Neural progenitor cell (in vitro differentiated cells): ENCODE data around the gene C9orf57. TPM values are rescaled to one million over a fixed set of nuclear protein-coding genes. Genes with fewer than 3 reads are reported as not detected.

Experiments
- DNase-seq: peaks from one replicate; pipeline ENCODE4 v3.0.0-alpha.2; 2016; ENCODE audit warnings: low spot score
- H2AFZ ChIP-seq: fragments of 200-600 bp; sonication (generic); replicated peaks from 2 replicates; pipeline ENCODE4 v1.6.1; 2016; ENCODE audit warnings: antibody characterized with exemption
- H3F3A ChIP-seq: fragments of 200-600 bp; sonication (generic); 2 replicates; pipeline ENCODE4 v1.6.1; 2016; ENCODE audit warnings: antibody characterized with exemption, low read depth
- H3K27ac ChIP-seq: fragments of 200-600 bp; sonication (generic); 2 replicates; pipeline ENCODE4 v1.5.1; 2016; ENCODE audit warnings: mild to moderate bottlenecking
- H3K27me3 ChIP-seq: fragments of 200-600 bp; sonication (generic); 2 replicates; pipeline ENCODE4 v1.6.1; 2016; ENCODE audit warnings: mild to moderate bottlenecking, moderate library complexity
- H3K36me3 ChIP-seq: fragments of 200-600 bp; sonication (generic); 2 replicates; pipeline ENCODE4 v1.5.1; 2016
- H3K4me1 ChIP-seq: fragments of 200-600 bp; sonication (generic); 2 replicates; pipeline ENCODE4 v1.6.1; 2016; ENCODE audit warnings: mixed run types
- H3K4me2 ChIP-seq: fragments of 200-600 bp; sonication (generic); 2 replicates; pipeline ENCODE4 v1.6.1; 2016
- H3K4me3 ChIP-seq: fragments of 200-600 bp; sonication (generic); 2 replicates; pipeline ENCODE4 v1.5.1; 2016
- H3K79me2 ChIP-seq: fragments of 200-600 bp; sonication (generic); 2 replicates; pipeline ENCODE4 v1.6.1; 2016; ENCODE audit warnings: low read depth
- H3K9ac ChIP-seq: fragments of 200-600 bp; sonication (generic); 2 replicates; pipeline ENCODE4 v1.6.1; 2016
- H3K9me3 ChIP-seq: fragments of 200-600 bp; sonication (generic); 2 replicates; pipeline ENCODE4 v1.5.1; 2016; ENCODE audit warnings: low read depth
- H4K20me1 ChIP-seq: fragments of 200-600 bp; sonication (generic); 2 replicates; pipeline ENCODE4 v1.6.1; 2016; ENCODE audit warnings: low read depth
- H3K27ac Mint-ChIP-seq: 3 replicates; pipeline ENCODE4 v1.8.0; 2021; ENCODE audit warnings: mixed read lengths
- H3K27me3 Mint-ChIP-seq: 2 replicates; pipeline ENCODE4 v1.8.0; 2022; ENCODE audit warnings: low read depth, mild to moderate bottlenecking, inconsistent platforms, moderate library complexity, mixed read lengths; ENCODE audit not compliant: insufficient read depth
- H3K36me3 Mint-ChIP-seq: 3 replicates; pipeline ENCODE4 v1.8.0; 2021; ENCODE audit warnings: mixed read lengths
- H3K4me1 Mint-ChIP-seq: 3 replicates; pipeline ENCODE4 v1.8.0; 2021; ENCODE audit warnings: mixed read lengths
- H3K4me3 Mint-ChIP-seq: 3 replicates; pipeline ENCODE4 v1.8.0; 2021; ENCODE audit warnings: mild to moderate bottlenecking, moderate library complexity, mixed read lengths
- H3K9me3 Mint-ChIP-seq: 3 replicates; pipeline ENCODE4 v1.8.0; 2020; ENCODE audit warnings: mixed read lengths
- EZH2 ChIP-seq: fragments of 200-600 bp; sonication (generic); IDR thresholded peaks from 2 replicates; pipeline ENCODE4 v1.6.1; 2017; ENCODE audit warnings: antibody characterized with exemption, mild to moderate bottlenecking, moderate library complexity
- EZH2phosphoT487 ChIP-seq: fragments of 200-600 bp; sonication (generic); IDR thresholded peaks from 2 replicates; pipeline ENCODE4 v1.6.1; 2017; ENCODE audit warnings: antibody characterized with exemption
- total RNA-seq: library from RNA; depleted of rRNA; stranded (reverse); fragments of >200 nt; gene quantifications from 2 replicates; pipeline ENCODE4 v1.2.3, GENCODE V29; 2015; ENCODE audit warnings: low replicate concordance
- TF ChIP-seq, protein P1 (sequence below): fragments of 200-600 bp; sonication (generic); IDR thresholded peaks from 2 replicates; pipeline ENCODE4 v1.5.1; 2017; ENCODE audit warnings: antibody characterized with exemption, mild to moderate bottlenecking

Gene C9orf57
- total RNA-seq, 1 donor from 2014 or later, result not detected

DNA sequence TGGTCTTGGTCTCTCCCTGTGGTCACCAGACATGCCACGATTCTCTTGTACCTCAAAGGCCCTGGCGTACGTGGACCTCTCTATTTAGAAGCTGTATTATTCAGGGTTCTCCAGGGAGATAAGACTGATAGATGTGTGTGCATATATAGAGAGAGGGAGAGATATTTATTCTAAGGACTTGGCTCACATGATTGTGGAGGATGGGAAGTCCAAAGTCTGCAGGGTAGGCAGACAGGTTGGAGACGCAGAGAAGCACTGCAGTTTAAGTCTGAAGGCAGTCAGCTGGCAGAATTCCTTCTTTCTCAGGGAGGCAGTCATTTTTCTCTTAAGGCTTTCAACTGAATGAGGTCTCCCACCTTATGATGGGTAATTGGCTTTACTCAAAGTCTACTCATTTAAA, 16.3 kb downstream of the C9orf57 start:
- H3K27me3 Mint-ChIP-seq, result no peaks in the 10 kb centered on the region
- H3K4me1 Mint-ChIP-seq, result peaks cover 9% of the 10 kb centered on the region
- H3K4me1 ChIP-seq, result no peaks in the 10 kb centered on the region
- no peaks in the 10 kb centered on the region for H3K36me3 Mint-ChIP-seq
- no peak for DNase-seq
- no peaks in the 10 kb centered on the region for H3K36me3 ChIP-seq
- no peak overlapping the region for H3K4me3 ChIP-seq
- no peak overlapping the region for H2AFZ ChIP-seq
- no peak overlapping the region for H3K27ac ChIP-seq
- H3K4me2 ChIP-seq, result no peak overlapping the region
- no peak overlapping the region for H3K4me3 Mint-ChIP-seq
- no peaks in the 10 kb centered on the region for H3K79me2 ChIP-seq
- no peak overlapping the region for H3K9ac ChIP-seq
- TF ChIP-seq EZH2phosphoT487 (no peak), EZH2 (no peak)
- TF ChIP-seq, protein P1, sequence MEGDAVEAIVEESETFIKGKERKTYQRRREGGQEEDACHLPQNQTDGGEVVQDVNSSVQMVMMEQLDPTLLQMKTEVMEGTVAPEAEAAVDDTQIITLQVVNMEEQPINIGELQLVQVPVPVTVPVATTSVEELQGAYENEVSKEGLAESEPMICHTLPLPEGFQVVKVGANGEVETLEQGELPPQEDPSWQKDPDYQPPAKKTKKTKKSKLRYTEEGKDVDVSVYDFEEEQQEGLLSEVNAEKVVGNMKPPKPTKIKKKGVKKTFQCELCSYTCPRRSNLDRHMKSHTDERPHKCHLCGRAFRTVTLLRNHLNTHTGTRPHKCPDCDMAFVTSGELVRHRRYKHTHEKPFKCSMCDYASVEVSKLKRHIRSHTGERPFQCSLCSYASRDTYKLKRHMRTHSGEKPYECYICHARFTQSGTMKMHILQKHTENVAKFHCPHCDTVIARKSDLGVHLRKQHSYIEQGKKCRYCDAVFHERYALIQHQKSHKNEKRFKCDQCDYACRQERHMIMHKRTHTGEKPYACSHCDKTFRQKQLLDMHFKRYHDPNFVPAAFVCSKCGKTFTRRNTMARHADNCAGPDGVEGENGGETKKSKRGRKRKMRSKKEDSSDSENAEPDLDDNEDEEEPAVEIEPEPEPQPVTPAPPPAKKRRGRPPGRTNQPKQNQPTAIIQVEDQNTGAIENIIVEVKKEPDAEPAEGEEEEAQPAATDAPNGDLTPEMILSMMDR, result no peak
- H3K27ac Mint-ChIP-seq, result no peak overlapping the region
- H4K20me1 ChIP-seq, result no peaks in the 10 kb centered on the region
- H3K9me3 Mint-ChIP-seq, result peaks cover 2% of the 10 kb centered on the region
- no peaks in the 10 kb centered on the region for H3F3A ChIP-seq
- no peaks in the 10 kb centered on the region for H3K9me3 ChIP-seq
- H3K27me3 ChIP-seq, result no peaks in the 10 kb centered on the region

DNA sequence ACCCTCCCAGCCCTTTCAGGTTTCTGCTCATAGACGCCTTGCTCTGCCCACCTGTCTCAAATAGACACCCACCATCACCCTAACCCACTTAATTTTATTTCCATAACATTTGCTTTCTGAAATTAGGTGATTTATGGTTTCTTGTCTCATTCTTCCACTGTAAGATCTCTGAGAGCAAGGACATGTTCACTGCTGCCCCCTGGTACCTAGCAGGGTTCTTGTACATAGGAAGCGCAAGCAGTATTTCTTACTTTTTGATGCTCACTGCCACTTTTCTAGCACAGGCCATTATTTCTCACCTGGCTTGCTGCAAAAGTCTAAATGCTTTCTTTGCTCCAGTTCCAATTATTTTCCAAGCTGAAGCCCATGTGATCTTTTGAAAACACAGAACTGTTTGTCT, 16.8 kb downstream of the C9orf57 start:
- no peak for TF ChIP-seq EZH2phosphoT487
- TF ChIP-seq EZH2, result no peak
- Histone ChIP-seq H3K36me3 (no peaks in the 10 kb centered on the region), H3K4me3 (no peak overlapping the region), H3K4me1 (no peaks in the 10 kb centered on the region), H3K9ac (no peak overlapping the region), H3K79me2 (no peaks in the 10 kb centered on the region), H2AFZ (no peak overlapping the region), H3F3A (no peaks in the 10 kb centered on the region), H3K9me3 (no peaks in the 10 kb centered on the region), H4K20me1 (no peaks in the 10 kb centered on the region), H3K4me2 (no peak overlapping the region), H3K27ac (no peak overlapping the region), H3K27me3 (no peaks in the 10 kb centered on the region)
- Mint-ChIP-seq H3K4me3 (no peak overlapping the region), H3K9me3 (peaks cover 2% of the 10 kb centered on the region), H3K4me1 (peaks cover 9% of the 10 kb centered on the region), H3K27me3 (no peaks in the 10 kb centered on the region), H3K36me3 (no peaks in the 10 kb centered on the region), H3K27ac (no peak overlapping the region)
- DNase-seq, result no peak

DNA sequence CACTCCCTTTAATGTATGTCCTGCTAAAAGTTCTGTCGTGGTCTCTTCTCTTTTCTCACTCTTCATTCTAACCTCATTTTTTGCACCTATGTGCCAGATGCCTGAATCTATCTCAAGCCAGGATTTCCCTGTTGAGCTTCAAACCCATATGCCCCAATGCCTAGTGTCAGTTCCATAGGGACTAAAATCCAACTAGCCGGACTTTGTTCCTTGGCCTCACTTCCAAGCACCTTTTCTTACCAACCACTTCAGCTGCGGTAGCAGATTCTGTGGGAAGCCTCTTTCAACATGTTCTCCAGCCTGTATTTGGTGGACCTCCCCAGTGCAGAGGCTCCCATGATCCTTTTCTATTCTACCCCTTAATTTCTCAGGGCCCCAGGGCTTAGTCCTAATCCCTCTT, 17.5 kb downstream of the C9orf57 start:
- no peak for TF ChIP-seq EZH2
- TF ChIP-seq, protein P1, result no peak
- TF ChIP-seq EZH2phosphoT487, result no peak
- no peak overlapping the region for H3K27ac ChIP-seq
- no peak overlapping the region for H3K27ac Mint-ChIP-seq

DNA sequence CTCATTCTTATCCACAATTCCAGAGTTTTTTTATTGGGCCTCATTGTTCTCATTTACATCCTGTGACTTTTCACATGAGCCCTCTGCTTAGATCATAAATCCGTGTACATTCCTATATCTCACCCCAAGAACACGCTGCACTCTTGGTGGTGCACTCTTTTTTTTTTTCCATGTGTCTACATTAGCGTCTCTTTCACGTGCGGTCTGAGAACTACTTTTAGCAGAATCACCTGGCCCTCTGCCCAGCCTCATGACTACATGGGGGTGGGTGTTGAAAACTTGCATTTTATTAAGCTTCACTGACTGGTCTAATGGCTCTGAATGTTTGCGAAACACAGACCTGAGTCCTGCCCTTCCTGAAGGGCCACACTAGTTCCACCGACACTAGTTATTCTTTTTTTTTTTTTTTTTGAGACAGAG, 18.6 kb downstream of the C9orf57 start:
- H3K27ac Mint-ChIP-seq, result no peak overlapping the region

More for the DNA sequence above, 17.5 kb downstream of the C9orf57 start:
- Histone ChIP-seq H4K20me1 (no peaks in the 10 kb centered on the region), H3K4me1 (no peaks in the 10 kb centered on the region), H3K27me3 (no peaks in the 10 kb centered on the region), H3K4me2 (no peak overlapping the region), H3F3A (no peaks in the 10 kb centered on the region), H3K79me2 (no peaks in the 10 kb centered on the region), H2AFZ (no peak overlapping the region), H3K4me3 (no peak overlapping the region), H3K9ac (no peak overlapping the region), H3K9me3 (no peaks in the 10 kb centered on the region), H3K36me3 (no peaks in the 10 kb centered on the region)
- Mint-ChIP-seq H3K36me3 (no peaks in the 10 kb centered on the region), H3K27me3 (no peaks in the 10 kb centered on the region), H3K9me3 (peaks cover 2% of the 10 kb centered on the region), H3K4me3 (no peak overlapping the region), H3K4me1 (peaks cover 6% of the 10 kb centered on the region)
- DNase-seq, result no peak

More for the DNA sequence above, 18.6 kb downstream of the C9orf57 start:
- H3K9me3 ChIP-seq, result no peaks in the 10 kb centered on the region
- H3K27ac ChIP-seq, result no peak overlapping the region
- no peaks in the 10 kb centered on the region for H3F3A ChIP-seq
- no peaks in the 10 kb centered on the region for H3K79me2 ChIP-seq
- H3K9me3 Mint-ChIP-seq, result no peaks in the 10 kb centered on the region
- no peak for TF ChIP-seq EZH2
- TF ChIP-seq EZH2phosphoT487, result no peak
- TF ChIP-seq, protein P1, result no peak
- H3K36me3 ChIP-seq, result no peaks in the 10 kb centered on the region
- no peaks in the 10 kb centered on the region for H3K4me1 ChIP-seq
- H3K4me2 ChIP-seq, result no peak overlapping the region
- no peaks in the 10 kb centered on the region for H3K27me3 Mint-ChIP-seq
- no peak overlapping the region for H3K4me3 ChIP-seq
- no peak overlapping the region for H2AFZ ChIP-seq
- peaks cover 6% of the 10 kb centered on the region for H3K4me1 Mint-ChIP-seq
- no peaks in the 10 kb centered on the region for H3K36me3 Mint-ChIP-seq
- H3K27me3 ChIP-seq, result no peaks in the 10 kb centered on the region
- no peak overlapping the region for H3K4me3 Mint-ChIP-seq
- H4K20me1 ChIP-seq, result no peaks in the 10 kb centered on the region
- no peak for DNase-seq
- H3K9ac ChIP-seq, result no peak overlapping the region
